B cell (primary cell): ENCODE results near the gene SPRY4. TPM values are rescaled to one million over a fixed set of nuclear protein-coding genes. Genes with fewer than 3 reads are reported as not detected.

Source experiments
- ATAC-seq: fragments of 200-7000 bp; cut with Tn5 transposase; one replicate; pipeline ENCODE4 v1.10.0; 2021; ENCODE audit warnings: low read depth, mild to moderate bottlenecking, moderate number of reproducible peaks, moderate library complexity
- CTCF ChIA-PET: fragments of 350-600 bp; sonication (Branson Sonifier 250); formaldehyde crosslinking; loops from one replicate; lab custom pipeline; 2021; ENCODE audit warnings: antibody characterized with exemption, inconsistent platforms; lab: Charles Lee
- POLR2A ChIA-PET: fragments of 350-600 bp; sonication (Branson Sonifier 250); formaldehyde crosslinking; loops from one replicate; lab custom pipeline; 2021; ENCODE audit warnings: antibody characterized with exemption; lab: Charles Lee
- DNase-seq: peaks from one replicate; pipeline ENCODE4 v3.0.0; 2013
- H2AFZ ChIP-seq: 2 replicates; pipeline ENCODE4 v1.6.1; 2012; ENCODE audit warnings: mild to moderate bottlenecking, low read depth, low read length; ENCODE audit not compliant: insufficient read depth, poor library complexity, severe bottlenecking
- H3K27ac ChIP-seq, 2 donors: 1 replicate in 1 of 2; 2 replicates in 1 of 2; pipeline ENCODE4 v1.5.1; 2012 to 2013; ENCODE audit warnings: low read length in 2 of 2, mild to moderate bottlenecking in 2 of 2, moderate library complexity in 1 of 2
- H3K27me3 ChIP-seq, 4 experiments: fragments of 200-600 bp in 1 of 4; sonication (generic) in 1 of 4; replicated peaks in 1 of 4; 1 replicate in 2 of 4; 2 replicates in 2 of 4; pipeline versions ENCODE4 v1.6.1 to v1.7.0; 2013 to 2016; ENCODE audit warnings: low read length in 3 of 4, mild to moderate bottlenecking in 2 of 4, mixed read lengths in 1 of 4, moderate library complexity in 1 of 4; ENCODE audit not compliant: insufficient read depth in 4 of 4, control insufficient read depth in 3 of 4; ENCODE audit errors: control extremely low read depth in 1 of 4
- H3K36me3 ChIP-seq, 2 experiments: replicated peaks in 1 of 2; 1 replicate in 1 of 2; 2 replicates in 1 of 2; pipeline versions ENCODE4 v1.6.1 to v1.7.1; 2013; ENCODE audit warnings: low read length in 1 of 2; ENCODE audit not compliant: insufficient read depth in 2 of 2, control insufficient read depth in 1 of 2; ENCODE audit errors: control extremely low read depth in 1 of 2, extremely low read depth in 1 of 2
- H3K4me1 ChIP-seq, 2 donors: fragments of 200-600 bp in 1 of 2; sonication (generic) in 1 of 2; 1 replicate in 1 of 2; 2 replicates in 1 of 2; pipeline versions ENCODE4 v1.5.1 to v1.6.1; 2013 to 2017; ENCODE audit warnings: low read length in 2 of 2; ENCODE audit not compliant: control insufficient read depth in 2 of 2, insufficient read depth in 2 of 2
- H3K4me2 ChIP-seq: replicated peaks from 2 replicates; pipeline ENCODE3; 2012; ENCODE audit warnings: mild to moderate bottlenecking, low read depth, low read length; ENCODE audit not compliant: poor library complexity, severe bottlenecking
- H3K4me3 ChIP-seq, 5 experiments: fragments of 200-600 bp in 1 of 5; sonication (generic) in 1 of 5; 1 replicate in 3 of 5; 2 replicates in 2 of 5; pipeline versions ENCODE4 v1.5.1 to v1.7.0; 2011 to 2016; ENCODE audit warnings: low read length in 4 of 5, mild to moderate bottlenecking in 4 of 5, low read depth in 2 of 5, control low read depth in 1 of 5, moderate library complexity in 1 of 5; ENCODE audit not compliant: insufficient read depth in 1 of 5; ENCODE audit errors: control extremely low read depth in 1 of 5, extremely low read depth in 1 of 5
- H3K79me2 ChIP-seq: fragments of 200-600 bp; sonication (generic); one replicate; pipeline ENCODE4 v1.6.0; 2016; ENCODE audit warnings: low read length; ENCODE audit not compliant: control insufficient read depth, insufficient read depth
- H3K9ac ChIP-seq: fragments of 200-600 bp; sonication (generic); 2 replicates; pipeline ENCODE4 v1.6.1; 2017; ENCODE audit warnings: mild to moderate bottlenecking, low read length, moderate library complexity
- H3K9me3 ChIP-seq, 3 donors: one replicate each; pipeline versions ENCODE4 v1.6.1 to v1.7.1; 2013; ENCODE audit warnings: low read length in 2 of 3; ENCODE audit not compliant: control insufficient read depth in 2 of 3, insufficient read depth in 1 of 3; ENCODE audit errors: control extremely low read depth in 1 of 3
- H4K20me1 ChIP-seq: 2 replicates; pipeline ENCODE4 v1.6.0; 2012; ENCODE audit warnings: mild to moderate bottlenecking, low read length; ENCODE audit not compliant: insufficient read depth, control insufficient read depth, poor library complexity, severe bottlenecking
- H3K27ac Mint-ChIP-seq: one replicate; pipeline ENCODE4 v1.8.0; 2021; ENCODE audit warnings: mixed read lengths
- H3K27me3 Mint-ChIP-seq: one replicate; pipeline ENCODE4 v1.8.0; 2021; ENCODE audit warnings: mixed read lengths
- H3K4me1 Mint-ChIP-seq: one replicate; pipeline ENCODE4 v1.8.0; 2021; ENCODE audit warnings: mixed read lengths
- H3K4me3 Mint-ChIP-seq: one replicate; pipeline ENCODE4 v1.8.0; 2021; ENCODE audit warnings: mixed read lengths
- H3K9me3 Mint-ChIP-seq: one replicate; pipeline ENCODE4 v1.8.0; 2022; ENCODE audit warnings: mixed read lengths; ENCODE audit not compliant: insufficient read depth
- CTCF ChIP-seq: fragments of 200-600 bp; IDR thresholded peaks from one replicate; pipeline ENCODE4 v1.8.0; 2022; ENCODE audit warnings: antibody characterized with exemption, mild to moderate bottlenecking
- EZH2 ChIP-seq: IDR thresholded peaks from 2 replicates; pipeline ENCODE4 v1.6.1; 2012; ENCODE audit warnings: borderline replicate concordance, low read depth, mild to moderate bottlenecking, moderate library complexity, low read length; ENCODE audit not compliant: insufficient read depth, poor library complexity, severe bottlenecking
- WGBS: methylation state at CpG from one replicate; pipeline ENCODE4 v1.1.5; 2013; ENCODE audit warnings: missing lambda C conversion rate; ENCODE audit not compliant: insufficient coverage; 5-methylcytosine and 5-hydroxymethylcytosine counted together
- intact Hi-C: fragments of 100-400 bp; cut with micrococcal nuclease; formaldehyde crosslinking; loops from one replicate; pipeline ENCODE4 v1.10.0; 2022
- polyA plus RNA-seq: library from polyadenylated mRNA; depleted of rRNA; stranded (reverse); fragments of >200 nt; gene quantifications from 2 replicates; pipeline ENCODE4 v1.2.3, GENCODE V29; 2012
- total RNA-seq, 2 donors: library from RNA; stranded (reverse); fragments of 120-200 nt in 1 of 2; gene quantifications; 1 replicate in 1 of 2; 2 replicates in 1 of 2; pipeline versions ENCODE4 v1.2.3 to v1.2.4, GENCODE V29; 2013 to 2022

Gene SPRY4
- total and polyA plus RNA-seq, 2 donors (not counting 1 experiment from before 2014, with no cell fraction given): 0.06 TPM; not detected in 1

- POLR2A ChIA-PET: no interaction called here
- no peak overlapping the region for H3K4me3 Mint-ChIP-seq
- intact Hi-C loops: no loop called here
Observed at GRCh38 chr5:142307146-142307890, 17.5 kb downstream of the SPRY4 start.

More at GRCh38 chr5:142307146-142307890, 17.5 kb downstream of the SPRY4 start:
- Mint-ChIP-seq H3K9me3 (no peaks in the 10 kb centered on the region), H3K27me3 (peaks cover 12% of the 10 kb centered on the region), H3K27ac (no peak overlapping the region), H3K4me1 (no peaks in the 10 kb centered on the region)
- no peaks in the 10 kb centered on the region for H3K9me3 ChIP-seq
- no peak overlapping the region for H3K9ac ChIP-seq
- no peak for TF ChIP-seq CTCF
- TF ChIP-seq EZH2: no peak
- no peaks in the 10 kb centered on the region for H3K36me3 ChIP-seq
- H3K79me2 ChIP-seq: no peaks in the 10 kb centered on the region
- no peak overlapping the region for H3K4me2 ChIP-seq
- no peak overlapping the region for H3K27ac ChIP-seq
- H3K27me3 ChIP-seq: no peaks in the 10 kb centered on the region
- CTCF ChIA-PET: interaction anchor here (0.7 kb wide), 1 partner anchor 30 kb away, joined by 3 read pairs; no protein-coding TSS in a partner anchor
- H3K4me1 ChIP-seq: no peaks in the 10 kb centered on the region
- no peak overlapping the region for H3K4me3 ChIP-seq
- ATAC-seq: no peak
- no peak for DNase-seq
- no peaks in the 10 kb centered on the region for H4K20me1 ChIP-seq
- H2AFZ ChIP-seq: no peak overlapping the region
- WGBS: 72% methylated on average over 2 of the region's 7 CpGs
